Stimulated activated CD8-positive, alpha-beta memory T cell treated with anti-CD3 and anti-CD28 coated beads, Interleukin-7, amount 100 ng/mL, for 4 hours (primary cell): Measurements from ENCODE around the gene SDHB.

Source experiments
- DNase-seq, 2 donors: peaks; one replicate each; pipeline ENCODE4 v3.0.0-alpha.2; 2020; ENCODE audit warnings: low read depth in 2 of 2

SDHB gene

GRCh38 chr1:16986560-16986959, 67.3 kb downstream of the SDHB start:
- no peak for DNase-seq

- DNase-seq, result no peak
Measured at GRCh38 chr1:16986113-16986512, 67.7 kb downstream of the SDHB start.

GRCh38 chr1:16984717-16985116, 69.1 kb downstream of the SDHB start:
- no peak for DNase-seq

GRCh38 chr1:16983649-16984048, 70.2 kb downstream of the SDHB start:
- DNase-seq, result no peak

- no peak for DNase-seq
Measured at GRCh38 chr1:16982902-16983301, 70.9 kb downstream of the SDHB start.

- DNase-seq, result no peak
Measured at GRCh38 chr1:16981269-16981849, 72.5 kb downstream of the SDHB start.

- DNase-seq, result no peak
Measured at GRCh38 chr1:16980473-16981268, 73.2 kb downstream of the SDHB start, which contains the start of gene MFAP2. Gene MFAP2 (minus strand): TSS chr1:16980620. CDS start chr1:16978273, 2,347 bp downstream.

- no peak for DNase-seq
Measured at GRCh38 chr1:16979475-16980327, 74.1 kb downstream of the SDHB start.

GRCh38 chr1:16978567-16979474, 75.0 kb downstream of the SDHB start:
- DNase-seq, result no peak

- DNase-seq, result no peak
Measured at GRCh38 chr1:16978139-16978538, 75.7 kb downstream of the SDHB start.

- no peak for DNase-seq
Measured at GRCh38 chr1:16977377-16977776, 76.5 kb downstream of the SDHB start.

GRCh38 chr1:16976966-16977365, 76.9 kb downstream of the SDHB start:
- no peak for DNase-seq

GRCh38 chr1:16975838-16976237, 78.0 kb downstream of the SDHB start:
- no peak for DNase-seq

- DNase-seq, result no peak
Measured at GRCh38 chr1:16975211-16975610, 78.6 kb downstream of the SDHB start.

- DNase-seq, result no peak
Measured at GRCh38 chr1:16973215-16973614, 80.6 kb downstream of the SDHB start.

- no peak for DNase-seq
Measured at GRCh38 chr1:16972189-16972895, 81.5 kb downstream of the SDHB start.

- no peak for DNase-seq
Measured at GRCh38 chr1:16971341-16972188, 82.3 kb downstream of the SDHB start.

GRCh38 chr1:16970132-16970910, 83.5 kb downstream of the SDHB start:
- DNase-seq, result no peak

GRCh38 chr1:16969651-16970050, 84.2 kb downstream of the SDHB start:
- DNase-seq, result no peak
